HUES48 (cell line): Measurements from ENCODE around the gene CD22.

ENCODE experiments used
- H3K27ac ChIP-seq: one replicate; pipeline ENCODE4 v1.7.0; 2013; ENCODE audit warnings: low read depth, low read length, inconsistent platforms
- H3K27me3 ChIP-seq: 2 replicates; pipeline ENCODE4 v1.6.1; 2013; ENCODE audit warnings: mild to moderate bottlenecking, low read length; ENCODE audit not compliant: control insufficient read depth, insufficient read depth
- H3K36me3 ChIP-seq: 2 replicates; pipeline ENCODE4 v1.6.1; 2013; ENCODE audit warnings: low read length; ENCODE audit not compliant: control insufficient read depth, insufficient read depth
- H3K4me1 ChIP-seq: 2 replicates; pipeline ENCODE4 v1.6.1; 2013; ENCODE audit warnings: mild to moderate bottlenecking, low read length; ENCODE audit not compliant: control insufficient read depth, insufficient read depth
- H3K4me3 ChIP-seq: 2 replicates; pipeline ENCODE4 v1.5.1; 2013; ENCODE audit warnings: mild to moderate bottlenecking, low read depth, low read length
- H3K9ac ChIP-seq: 2 replicates; pipeline ENCODE4 v1.6.1; 2013; ENCODE audit warnings: mild to moderate bottlenecking, low read depth, low read length, moderate library complexity
- H3K9me3 ChIP-seq: 2 replicates; pipeline ENCODE4 v1.6.1; 2013; ENCODE audit warnings: low read length; ENCODE audit not compliant: control insufficient read depth, insufficient read depth

CD22 gene

GRCh38 chr19:35306473-35307246 is 22.3 kb upstream of the CD22 start:
- no peaks in the 10 kb centered on the region for H3K27me3 ChIP-seq
- no peaks in the 10 kb centered on the region for H3K4me1 ChIP-seq
- H3K9me3 ChIP-seq = no peaks in the 10 kb centered on the region
- H3K9ac ChIP-seq = no peak overlapping the region
- H3K36me3 ChIP-seq = no peaks in the 10 kb centered on the region
- no peak overlapping the region for H3K4me3 ChIP-seq
- H3K27ac ChIP-seq = no peak overlapping the region

GRCh38 chr19:35307931-35308330 is 21.1 kb upstream of the CD22 start:
- Histone ChIP-seq H3K36me3 (no peaks in the 10 kb centered on the region), H3K27ac (no peak overlapping the region), H3K4me1 (no peaks in the 10 kb centered on the region), H3K4me3 (no peak overlapping the region), H3K9me3 (no peaks in the 10 kb centered on the region), H3K9ac (no peak overlapping the region), H3K27me3 (no peaks in the 10 kb centered on the region)

- H3K9ac ChIP-seq = no peak overlapping the region
Observed at GRCh38 chr19:35308910-35309309, 20.1 kb upstream of the CD22 start.

GRCh38 chr19:35309481-35310279 is 19.3 kb upstream of the CD22 start:
- no peaks in the 10 kb centered on the region for H3K27me3 ChIP-seq
- no peak overlapping the region for H3K4me3 ChIP-seq
- no peaks in the 10 kb centered on the region for H3K4me1 ChIP-seq
- no peaks in the 10 kb centered on the region for H3K9me3 ChIP-seq
- H3K36me3 ChIP-seq = no peaks in the 10 kb centered on the region
- H3K9ac ChIP-seq = no peak overlapping the region
- H3K27ac ChIP-seq = no peak overlapping the region

More at GRCh38 chr19:35308910-35309309, 20.1 kb upstream of the CD22 start:
- Histone ChIP-seq H3K27ac (no peak overlapping the region), H3K4me1 (no peaks in the 10 kb centered on the region), H3K4me3 (no peak overlapping the region), H3K36me3 (no peaks in the 10 kb centered on the region), H3K27me3 (no peaks in the 10 kb centered on the region), H3K9me3 (no peaks in the 10 kb centered on the region)

- no peaks in the 10 kb centered on the region for H3K9me3 ChIP-seq
- no peak overlapping the region for H3K27ac ChIP-seq
- no peaks in the 10 kb centered on the region for H3K4me1 ChIP-seq
- H3K9ac ChIP-seq = no peak overlapping the region
- H3K36me3 ChIP-seq = no peaks in the 10 kb centered on the region
- no peaks in the 10 kb centered on the region for H3K27me3 ChIP-seq
- no peak overlapping the region for H3K4me3 ChIP-seq
Observed at GRCh38 chr19:35310331-35310730, 18.7 kb upstream of the CD22 start.

GRCh38 chr19:35310811-35311465 is 18.0 kb upstream of the CD22 start:
- no peaks in the 10 kb centered on the region for H3K27me3 ChIP-seq
- H3K36me3 ChIP-seq = no peaks in the 10 kb centered on the region
- no peak overlapping the region for H3K27ac ChIP-seq
- H3K4me3 ChIP-seq = no peak overlapping the region
- H3K9me3 ChIP-seq = no peaks in the 10 kb centered on the region
- no peaks in the 10 kb centered on the region for H3K4me1 ChIP-seq
- H3K9ac ChIP-seq = no peak overlapping the region

- Histone ChIP-seq H3K27ac (no peak overlapping the region), H3K9me3 (no peaks in the 10 kb centered on the region), H3K4me3 (no peak overlapping the region), H3K27me3 (no peaks in the 10 kb centered on the region), H3K9ac (no peak overlapping the region), H3K36me3 (no peaks in the 10 kb centered on the region), H3K4me1 (no peaks in the 10 kb centered on the region)
Observed at GRCh38 chr19:35311901-35312665, 16.9 kb upstream of the CD22 start.

GRCh38 chr19:35313587-35313986 is 15.4 kb upstream of the CD22 start:
- Histone ChIP-seq H3K4me3 (no peak overlapping the region), H3K36me3 (no peaks in the 10 kb centered on the region), H3K27me3 (no peaks in the 10 kb centered on the region), H3K9me3 (no peaks in the 10 kb centered on the region), H3K9ac (no peak overlapping the region), H3K4me1 (no peaks in the 10 kb centered on the region), H3K27ac (no peak overlapping the region)

GRCh38 chr19:35314031-35314430 is 15.0 kb upstream of the CD22 start:
- Histone ChIP-seq H3K9ac (no peak overlapping the region), H3K36me3 (no peaks in the 10 kb centered on the region), H3K27ac (no peak overlapping the region), H3K4me3 (no peak overlapping the region), H3K9me3 (no peaks in the 10 kb centered on the region), H3K4me1 (no peaks in the 10 kb centered on the region), H3K27me3 (no peaks in the 10 kb centered on the region)

GRCh38 chr19:35314858-35315470 is 14.0 kb upstream of the CD22 start:
- H3K36me3 ChIP-seq = no peaks in the 10 kb centered on the region
- no peak overlapping the region for H3K27ac ChIP-seq
- H3K27me3 ChIP-seq = no peaks in the 10 kb centered on the region
- no peaks in the 10 kb centered on the region for H3K4me1 ChIP-seq
- no peak overlapping the region for H3K9ac ChIP-seq
- H3K4me3 ChIP-seq = no peak overlapping the region
- H3K9me3 ChIP-seq = no peaks in the 10 kb centered on the region
